ENCODE data around the gene ZNF81.
"Not testable (repeated sequence)": the region's sequence is repeated elsewhere in the genome, so short reads cannot be mapped to it uniquely, and the experiment has no call there.

Gene ZNF81

GRCh38 chrX:47936940-47937317 lies 100.2 kb downstream of the ZNF81 start:
- no peak for DNase-seq

GRCh38 chrX:47940448-47940847 lies 103.7 kb downstream of the ZNF81 start:
- no peak for DNase-seq

- no peak for DNase-seq
Measured at GRCh38 chrX:47941423-47941822, 104.7 kb downstream of the ZNF81 start.

- not testable (repeated sequence) for DNase-seq
Measured at GRCh38 chrX:47955295-47955694, 118.6 kb downstream of the ZNF81 start.

GRCh38 chrX:47956016-47956415 lies 119.3 kb downstream of the ZNF81 start:
- DNase-seq = no peak

- DNase-seq = not testable (repeated sequence)
Measured at GRCh38 chrX:47958206-47958605, 121.5 kb downstream of the ZNF81 start.

- no peak for DNase-seq
Measured at GRCh38 chrX:47958761-47959342, 122.2 kb downstream of the ZNF81 start.

- no peak for DNase-seq
Measured at GRCh38 chrX:47960406-47960805, 123.7 kb downstream of the ZNF81 start.

- DNase-seq = not testable (repeated sequence)
Measured at GRCh38 chrX:47961830-47962229, 125.1 kb downstream of the ZNF81 start.

- not testable (repeated sequence) for DNase-seq
Measured at GRCh38 chrX:47965526-47965925, 128.8 kb downstream of the ZNF81 start.
